Peyer's patch (tissue), 4 donors: ENCODE data around the gene INAFM2.

Source experiments
- CTCF ChIP-seq, 6 experiments: fragments of 450-650 bp in 4 of 6; fragments of 200-600 bp in 2 of 6; sonication (generic) in 1 of 6; IDR thresholded peaks; one replicate each; pipeline ENCODE4 v1.5.1; 2017 to 2019; ENCODE audit warnings: antibody characterized with exemption in 6 of 6, mild to moderate bottlenecking in 3 of 6, moderate library complexity in 1 of 6
- POLR2A ChIP-seq, 2 donors: fragments of 450-650 bp; IDR thresholded peaks; one replicate each; pipeline ENCODE4 v1.5.1; 2017; ENCODE audit warnings: antibody characterized with exemption in 2 of 2, mild to moderate bottlenecking in 2 of 2, moderate library complexity in 2 of 2

DNA sequence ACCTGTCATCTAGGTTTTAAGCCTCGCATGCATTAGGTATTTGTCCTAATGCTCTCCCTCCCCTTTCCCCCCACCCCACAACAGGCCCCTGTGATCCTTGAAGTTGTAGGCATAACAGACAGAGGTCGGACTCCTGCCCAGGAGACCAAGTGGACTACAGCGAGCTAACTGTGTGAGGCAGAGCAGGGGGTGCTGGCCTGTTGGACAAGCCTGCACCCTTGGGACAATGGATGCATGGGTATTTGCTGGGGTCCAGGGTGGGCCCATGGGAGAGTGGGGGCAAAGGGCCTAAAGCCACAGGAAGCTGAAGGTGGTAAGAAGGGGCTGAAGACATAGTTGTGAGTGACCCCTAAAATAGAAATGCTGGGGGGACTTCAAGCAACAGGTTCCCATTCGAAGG is 18.2 kb upstream of the INAFM2 start:
- TF ChIP-seq CTCF (IDR thresholded peaks at IDR 0.05), result no peak
- no peak for TF ChIP-seq POLR2A (IDR thresholded peaks at IDR 0.05)
